B cell (primary cell): ENCODE results near the gene WIF1. TPM values are rescaled to one million over a fixed set of nuclear protein-coding genes. Genes with fewer than 3 reads are reported as not detected.

Experiments used
- ATAC-seq: fragments of 200-7000 bp; cut with Tn5 transposase; one replicate; pipeline ENCODE4 v1.10.0; 2021; ENCODE audit warnings: low read depth, mild to moderate bottlenecking, moderate number of reproducible peaks, moderate library complexity
- CTCF ChIA-PET: fragments of 350-600 bp; sonication (Branson Sonifier 250); formaldehyde crosslinking; loops from one replicate; lab custom pipeline; 2021; ENCODE audit warnings: antibody characterized with exemption, inconsistent platforms; lab: Charles Lee
- POLR2A ChIA-PET: fragments of 350-600 bp; sonication (Branson Sonifier 250); formaldehyde crosslinking; loops from one replicate; lab custom pipeline; 2021; ENCODE audit warnings: antibody characterized with exemption; lab: Charles Lee
- DNase-seq: peaks from one replicate; pipeline ENCODE4 v3.0.0; 2013
- H2AFZ ChIP-seq: 2 replicates; pipeline ENCODE4 v1.6.1; 2012; ENCODE audit warnings: mild to moderate bottlenecking, low read depth, low read length; ENCODE audit not compliant: insufficient read depth, poor library complexity, severe bottlenecking
- H3K27ac ChIP-seq, 2 donors: 1 replicate in 1 of 2; 2 replicates in 1 of 2; pipeline ENCODE4 v1.5.1; 2012 to 2013; ENCODE audit warnings: low read length in 2 of 2, mild to moderate bottlenecking in 2 of 2, moderate library complexity in 1 of 2
- H3K27me3 ChIP-seq, 4 experiments: fragments of 200-600 bp in 1 of 4; sonication (generic) in 1 of 4; replicated peaks in 1 of 4; 1 replicate in 2 of 4; 2 replicates in 2 of 4; pipeline versions ENCODE4 v1.6.1 to v1.7.0; 2013 to 2016; ENCODE audit warnings: low read length in 3 of 4, mild to moderate bottlenecking in 2 of 4, mixed read lengths in 1 of 4, moderate library complexity in 1 of 4; ENCODE audit not compliant: insufficient read depth in 4 of 4, control insufficient read depth in 3 of 4; ENCODE audit errors: control extremely low read depth in 1 of 4
- H3K36me3 ChIP-seq, 2 experiments: replicated peaks in 1 of 2; 1 replicate in 1 of 2; 2 replicates in 1 of 2; pipeline versions ENCODE4 v1.6.1 to v1.7.1; 2013; ENCODE audit warnings: low read length in 1 of 2; ENCODE audit not compliant: insufficient read depth in 2 of 2, control insufficient read depth in 1 of 2; ENCODE audit errors: control extremely low read depth in 1 of 2, extremely low read depth in 1 of 2
- H3K4me1 ChIP-seq, 2 donors: fragments of 200-600 bp in 1 of 2; sonication (generic) in 1 of 2; 1 replicate in 1 of 2; 2 replicates in 1 of 2; pipeline versions ENCODE4 v1.5.1 to v1.6.1; 2013 to 2017; ENCODE audit warnings: low read length in 2 of 2; ENCODE audit not compliant: control insufficient read depth in 2 of 2, insufficient read depth in 2 of 2
- H3K4me2 ChIP-seq: replicated peaks from 2 replicates; pipeline ENCODE3; 2012; ENCODE audit warnings: mild to moderate bottlenecking, low read depth, low read length; ENCODE audit not compliant: poor library complexity, severe bottlenecking
- H3K4me3 ChIP-seq, 5 experiments: fragments of 200-600 bp in 1 of 5; sonication (generic) in 1 of 5; 1 replicate in 3 of 5; 2 replicates in 2 of 5; pipeline versions ENCODE4 v1.5.1 to v1.7.0; 2011 to 2016; ENCODE audit warnings: low read length in 4 of 5, mild to moderate bottlenecking in 4 of 5, low read depth in 2 of 5, control low read depth in 1 of 5, moderate library complexity in 1 of 5; ENCODE audit not compliant: insufficient read depth in 1 of 5; ENCODE audit errors: control extremely low read depth in 1 of 5, extremely low read depth in 1 of 5
- H3K79me2 ChIP-seq: fragments of 200-600 bp; sonication (generic); one replicate; pipeline ENCODE4 v1.6.0; 2016; ENCODE audit warnings: low read length; ENCODE audit not compliant: control insufficient read depth, insufficient read depth
- H3K9ac ChIP-seq: fragments of 200-600 bp; sonication (generic); 2 replicates; pipeline ENCODE4 v1.6.1; 2017; ENCODE audit warnings: mild to moderate bottlenecking, low read length, moderate library complexity
- H3K9me3 ChIP-seq, 3 donors: one replicate each; pipeline versions ENCODE4 v1.6.1 to v1.7.1; 2013; ENCODE audit warnings: low read length in 2 of 3; ENCODE audit not compliant: control insufficient read depth in 2 of 3, insufficient read depth in 1 of 3; ENCODE audit errors: control extremely low read depth in 1 of 3
- H4K20me1 ChIP-seq: 2 replicates; pipeline ENCODE4 v1.6.0; 2012; ENCODE audit warnings: mild to moderate bottlenecking, low read length; ENCODE audit not compliant: insufficient read depth, control insufficient read depth, poor library complexity, severe bottlenecking
- H3K27ac Mint-ChIP-seq: one replicate; pipeline ENCODE4 v1.8.0; 2021; ENCODE audit warnings: mixed read lengths
- H3K27me3 Mint-ChIP-seq: one replicate; pipeline ENCODE4 v1.8.0; 2021; ENCODE audit warnings: mixed read lengths
- H3K4me1 Mint-ChIP-seq: one replicate; pipeline ENCODE4 v1.8.0; 2021; ENCODE audit warnings: mixed read lengths
- H3K4me3 Mint-ChIP-seq: one replicate; pipeline ENCODE4 v1.8.0; 2021; ENCODE audit warnings: mixed read lengths
- H3K9me3 Mint-ChIP-seq: one replicate; pipeline ENCODE4 v1.8.0; 2022; ENCODE audit warnings: mixed read lengths; ENCODE audit not compliant: insufficient read depth
- EZH2 ChIP-seq: IDR thresholded peaks from 2 replicates; pipeline ENCODE4 v1.6.1; 2012; ENCODE audit warnings: borderline replicate concordance, low read depth, mild to moderate bottlenecking, moderate library complexity, low read length; ENCODE audit not compliant: insufficient read depth, poor library complexity, severe bottlenecking
- WGBS: methylation state at CpG from one replicate; pipeline ENCODE4 v1.1.5; 2013; ENCODE audit warnings: missing lambda C conversion rate; ENCODE audit not compliant: insufficient coverage; 5-methylcytosine and 5-hydroxymethylcytosine counted together
- intact Hi-C: fragments of 100-400 bp; cut with micrococcal nuclease; formaldehyde crosslinking; loops from one replicate; pipeline ENCODE4 v1.10.0; 2022
- polyA plus RNA-seq: library from polyadenylated mRNA; depleted of rRNA; stranded (reverse); fragments of >200 nt; gene quantifications from 2 replicates; pipeline ENCODE4 v1.2.3, GENCODE V29; 2012
- total RNA-seq, 2 donors: library from RNA; stranded (reverse); fragments of 120-200 nt in 1 of 2; gene quantifications; 1 replicate in 1 of 2; 2 replicates in 1 of 2; pipeline versions ENCODE4 v1.2.3 to v1.2.4, GENCODE V29; 2013 to 2022
- TF ChIP-seq, protein P1 (sequence below): fragments of 200-600 bp; IDR thresholded peaks from one replicate; pipeline ENCODE4 v1.8.0; 2022; ENCODE audit warnings: antibody characterized with exemption, mild to moderate bottlenecking

The WIF1 gene
- total and polyA plus RNA-seq, 2 donors (not counting 1 experiment from before 2014, with no cell fraction given): not detected

DNA sequence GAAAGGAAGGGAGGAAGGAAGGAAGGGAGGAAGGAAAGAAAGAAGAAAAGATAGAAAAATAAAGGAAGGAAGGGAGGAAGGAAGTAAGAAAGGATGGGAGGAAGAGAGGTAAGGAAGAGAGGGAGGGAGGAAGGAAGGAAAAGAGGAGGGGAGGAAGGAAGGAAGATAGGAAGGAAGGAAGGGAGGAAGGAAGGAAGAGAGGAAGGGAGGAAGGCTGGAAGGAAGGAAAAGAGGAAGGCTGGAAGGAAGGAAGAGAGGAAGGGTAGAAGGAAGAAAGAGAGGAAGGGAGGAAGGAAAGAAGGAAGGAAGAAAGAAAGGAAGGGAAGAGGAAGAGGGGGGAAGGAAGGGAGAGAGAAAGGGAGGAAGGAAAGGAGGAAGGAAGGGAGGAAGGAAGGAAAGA, 12.8 kb upstream of the WIF1 start:
- intact Hi-C loops: no loop called here

DNA sequence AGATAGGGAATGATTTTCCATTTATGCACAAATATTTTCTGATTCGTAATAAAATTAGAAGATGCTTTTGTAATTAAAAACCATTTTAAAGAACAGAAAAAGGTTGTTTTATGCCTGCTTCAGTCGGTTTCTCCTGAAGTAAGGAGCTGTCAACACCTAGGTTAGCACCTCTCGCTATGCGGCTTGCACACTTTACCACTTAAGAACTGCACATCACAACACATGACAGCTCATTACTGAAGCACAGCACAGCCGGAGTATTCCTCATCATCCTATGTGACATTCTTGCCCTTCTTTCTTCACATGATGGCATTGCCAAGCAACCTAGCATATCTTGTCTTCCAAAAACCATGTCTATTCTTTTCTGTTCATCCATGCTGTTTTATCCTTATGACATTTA, 5.4 kb upstream of the WIF1 start:
- Histone ChIP-seq H3K9me3 (peaks cover 0 to 6% (median 0%) of the 10 kb centered on the region in 3 donors), H3K27me3 (peaks cover 0 to 24% (median 17%) of the 10 kb centered on the region in 4 experiments), H3K79me2 (no peaks in the 10 kb centered on the region), H3K36me3 (no peaks in the 10 kb centered on the region), H3K4me3 (no peak overlapping the region), H3K4me1 (peaks cover 3 to 7% of the 10 kb centered on the region in 2 donors), H3K4me2 (no peak overlapping the region), H4K20me1 (no peaks in the 10 kb centered on the region), H3K27ac (no peak overlapping the region), H2AFZ (no peak overlapping the region), H3K9ac (no peak overlapping the region)
- Mint-ChIP-seq H3K27me3 (peaks cover 24% of the 10 kb centered on the region), H3K4me3 (no peak overlapping the region), H3K9me3 (no peaks in the 10 kb centered on the region), H3K27ac (no peak overlapping the region), H3K4me1 (peaks cover 6% of the 10 kb centered on the region)
- intact Hi-C loops: no loop called here
- WGBS: 92% methylated on average over 4 of the region's 5 CpGs
- no peak for DNase-seq
- CTCF ChIA-PET: no interaction called here
- TF ChIP-seq, protein P1, sequence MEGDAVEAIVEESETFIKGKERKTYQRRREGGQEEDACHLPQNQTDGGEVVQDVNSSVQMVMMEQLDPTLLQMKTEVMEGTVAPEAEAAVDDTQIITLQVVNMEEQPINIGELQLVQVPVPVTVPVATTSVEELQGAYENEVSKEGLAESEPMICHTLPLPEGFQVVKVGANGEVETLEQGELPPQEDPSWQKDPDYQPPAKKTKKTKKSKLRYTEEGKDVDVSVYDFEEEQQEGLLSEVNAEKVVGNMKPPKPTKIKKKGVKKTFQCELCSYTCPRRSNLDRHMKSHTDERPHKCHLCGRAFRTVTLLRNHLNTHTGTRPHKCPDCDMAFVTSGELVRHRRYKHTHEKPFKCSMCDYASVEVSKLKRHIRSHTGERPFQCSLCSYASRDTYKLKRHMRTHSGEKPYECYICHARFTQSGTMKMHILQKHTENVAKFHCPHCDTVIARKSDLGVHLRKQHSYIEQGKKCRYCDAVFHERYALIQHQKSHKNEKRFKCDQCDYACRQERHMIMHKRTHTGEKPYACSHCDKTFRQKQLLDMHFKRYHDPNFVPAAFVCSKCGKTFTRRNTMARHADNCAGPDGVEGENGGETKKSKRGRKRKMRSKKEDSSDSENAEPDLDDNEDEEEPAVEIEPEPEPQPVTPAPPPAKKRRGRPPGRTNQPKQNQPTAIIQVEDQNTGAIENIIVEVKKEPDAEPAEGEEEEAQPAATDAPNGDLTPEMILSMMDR: no peak
- no peak for TF ChIP-seq EZH2
- no peak for ATAC-seq
- POLR2A ChIA-PET: no interaction called here

More for the DNA sequence above, 12.8 kb upstream of the WIF1 start:
- Histone ChIP-seq H3K4me1 (no peaks in the 10 kb centered on the region), H3K9me3 (peaks cover 2 to 4% (median 3%) of the 10 kb centered on the region in 3 donors), H3K27ac (no peak overlapping the region), H3K27me3 (no peaks in the 10 kb centered on the region), H3K36me3 (no peaks in the 10 kb centered on the region), H3K4me3 (no peak overlapping the region), H4K20me1 (no peaks in the 10 kb centered on the region), H3K79me2 (no peaks in the 10 kb centered on the region), H2AFZ (no peak overlapping the region), H3K9ac (no peak overlapping the region), H3K4me2 (no peak overlapping the region)
- no peak for TF ChIP-seq EZH2
- TF ChIP-seq, protein P1: no peak
- Mint-ChIP-seq H3K9me3 (peaks cover 4% of the 10 kb centered on the region), H3K27ac (no peak overlapping the region), H3K4me1 (no peaks in the 10 kb centered on the region), H3K4me3 (no peak overlapping the region), H3K27me3 (peaks cover 16% of the 10 kb centered on the region)
- ChIA-PET CTCF (interaction anchor here (0.7 kb wide), 1 partner anchor 874 kb away, joined by 3 read pairs; no protein-coding TSS in a partner anchor), POLR2A (no interaction called here)
- ATAC-seq: no peak
- DNase-seq: no peak
